HG02798 (cell line): Measurements from ENCODE around the gene REEP3.
A peak's percentile ranks its signal among the peaks of the same experiment; 100 is the strongest.

Experiments
- ATAC-seq: cut with Tn5 transposase; IDR thresholded peaks from one replicate; pipeline ENCODE4 v1.9.1; 2021; ENCODE audit warnings: mild to moderate bottlenecking; ENCODE audit not compliant: unreplicated experiment, poor library complexity

The REEP3 gene

DNA sequence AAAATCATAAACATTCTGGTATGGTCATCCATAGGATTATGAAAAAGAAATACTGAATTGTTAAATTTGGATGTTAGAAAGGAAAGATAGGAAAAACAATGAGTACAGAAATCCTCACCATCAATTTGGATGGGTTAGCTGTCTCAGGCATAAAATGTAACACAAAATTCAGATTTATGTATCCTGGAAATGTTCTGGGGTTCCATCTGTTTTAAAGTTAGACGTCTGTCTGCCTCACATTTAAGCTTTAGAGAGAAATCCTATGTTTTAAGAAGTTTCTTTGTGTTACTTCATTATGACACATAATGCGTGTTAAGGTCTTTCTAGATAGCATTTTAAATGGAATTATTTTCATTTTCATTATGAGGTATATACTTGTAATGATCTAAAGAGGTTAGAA is 103.5 kb downstream of the REEP3 start:
- ATAC-seq = no peak

GRCh38 chr10:63627396-63627795 is 106.2 kb downstream of the REEP3 start:
- ATAC-seq = no peak

DNA sequence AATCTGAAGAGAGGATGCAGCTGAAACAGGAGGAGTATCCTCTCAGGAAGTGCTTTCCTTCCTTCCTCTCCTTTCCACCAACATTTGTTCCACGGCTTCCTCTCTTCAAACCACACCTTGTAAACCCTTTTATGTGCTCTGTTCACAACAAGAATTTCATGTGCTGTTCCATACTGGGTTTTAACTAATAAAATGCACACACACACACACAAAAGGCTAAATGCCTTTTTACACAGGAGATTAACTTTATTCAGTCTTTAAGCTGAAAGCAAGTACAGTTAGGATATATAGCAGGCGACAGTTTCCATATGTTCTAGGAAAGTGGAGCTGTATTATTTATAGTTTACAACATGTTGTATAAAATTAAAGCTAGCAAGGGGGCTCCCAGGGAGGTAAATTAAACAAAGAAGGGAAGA is 106.7 kb downstream of the REEP3 start:
- no peak for ATAC-seq

GRCh38 chr10:63628526-63629362 is 107.5 kb downstream of the REEP3 start:
- peak; percentile 27 for ATAC-seq

DNA sequence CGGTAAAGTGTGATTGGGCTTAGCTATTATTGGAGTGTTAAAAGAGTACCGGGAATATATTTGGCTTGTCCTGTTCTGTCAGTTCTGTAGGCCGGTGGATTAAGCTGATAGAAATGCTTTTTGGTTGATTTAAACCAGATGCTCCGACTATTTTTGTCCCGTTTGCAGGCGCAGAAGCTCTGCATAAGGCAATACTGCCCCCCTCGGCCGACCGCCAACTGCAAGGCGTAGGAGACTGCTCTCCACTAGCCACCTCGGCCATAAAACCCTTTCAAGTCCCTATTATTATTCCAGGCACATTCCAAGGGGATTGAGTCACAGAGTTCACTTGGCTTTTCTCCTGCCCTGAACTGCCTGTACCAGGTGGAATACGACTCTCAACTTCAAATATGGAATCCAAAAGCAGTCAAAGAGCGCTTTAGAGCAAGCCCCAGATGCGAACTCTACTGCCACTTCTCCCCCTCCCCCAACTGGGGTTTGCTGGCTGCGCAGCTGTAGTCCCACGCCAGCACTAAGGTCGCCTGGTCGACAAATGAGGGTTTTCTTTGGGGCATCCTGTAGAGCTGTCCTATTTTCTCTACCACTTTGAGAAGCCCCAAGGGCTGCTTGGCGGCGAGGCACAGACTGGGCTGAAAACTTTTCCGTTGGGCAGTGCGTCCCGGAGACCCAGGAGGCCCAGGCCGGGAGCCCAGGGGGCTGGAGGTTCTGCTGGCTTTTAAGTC is 108.3 kb downstream of the REEP3 start:
- ATAC-seq = peak; percentile 55

- peak; percentile 75 for ATAC-seq
These were observed 109.1 kb downstream of the REEP3 start for GRCh38 chr10:63630085-63630930.

DNA sequence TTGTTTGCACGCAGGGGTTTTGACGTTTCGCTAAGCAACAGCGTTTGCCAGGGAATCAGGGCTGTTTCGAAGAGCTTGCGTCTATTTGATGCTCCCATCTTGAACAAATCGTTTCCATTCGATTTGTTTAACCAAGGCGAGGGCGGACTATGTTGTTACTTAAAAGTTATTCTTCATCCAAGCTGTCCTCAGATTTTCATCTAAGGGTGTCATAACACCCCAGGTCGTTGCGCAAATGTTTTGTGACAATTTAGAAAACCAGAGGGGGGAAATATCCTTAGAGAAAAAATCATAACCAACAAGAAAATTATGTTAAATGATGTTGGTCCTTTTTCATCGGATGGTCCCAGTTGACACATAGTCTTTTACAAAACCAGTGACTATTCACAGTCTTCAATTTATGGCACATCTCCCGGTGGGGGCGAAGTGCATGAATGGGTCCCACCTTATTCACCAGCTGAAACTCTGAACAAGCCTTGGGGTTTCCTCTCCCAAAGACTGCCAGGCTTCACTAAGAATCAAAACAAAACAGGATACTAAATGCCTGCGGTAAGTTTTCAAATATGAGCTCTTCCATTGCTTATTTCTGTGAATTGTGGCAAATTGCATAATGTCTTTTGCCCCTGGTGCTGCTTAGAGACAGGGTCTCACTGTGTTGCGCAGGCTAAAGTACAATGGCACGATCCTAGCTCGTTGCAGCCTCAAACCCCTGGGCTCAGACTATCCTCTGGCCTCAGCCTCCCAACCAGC is 109.9 kb downstream of the REEP3 start:
- no peak for ATAC-seq

- no peak for ATAC-seq
These were observed 110.8 kb downstream of the REEP3 start for GRCh38 chr10:63631991-63632390.

GRCh38 chr10:63633677-63634487 is 112.7 kb downstream of the REEP3 start:
- ATAC-seq = no peak

DNA sequence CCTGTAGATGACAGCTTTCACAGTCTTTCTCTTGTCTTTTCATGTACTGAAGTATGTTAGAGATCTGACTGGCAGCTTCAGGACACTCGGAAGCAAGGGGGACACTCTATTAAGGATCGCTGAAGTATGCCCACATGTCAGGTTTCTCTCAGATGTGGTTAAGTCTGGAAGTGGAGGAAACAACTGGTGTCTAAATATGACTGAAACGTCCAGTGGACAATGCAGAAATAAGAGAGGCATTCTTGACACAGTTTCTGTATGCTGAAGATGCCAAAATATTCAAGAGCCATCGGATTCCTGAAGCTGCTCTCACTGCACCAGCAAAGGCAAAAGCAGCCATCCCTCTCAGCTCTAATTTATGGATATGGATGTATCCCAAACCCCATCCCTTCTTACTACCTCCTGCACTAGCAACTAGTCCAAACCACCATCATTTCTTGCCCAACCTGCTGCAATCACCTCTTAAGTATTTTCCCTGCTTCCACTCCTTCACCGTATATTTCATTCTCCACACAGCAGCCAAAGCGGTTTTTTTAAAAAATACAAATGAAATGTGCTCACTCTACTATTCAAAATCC is 113.4 kb downstream of the REEP3 start:
- ATAC-seq = no peak

DNA sequence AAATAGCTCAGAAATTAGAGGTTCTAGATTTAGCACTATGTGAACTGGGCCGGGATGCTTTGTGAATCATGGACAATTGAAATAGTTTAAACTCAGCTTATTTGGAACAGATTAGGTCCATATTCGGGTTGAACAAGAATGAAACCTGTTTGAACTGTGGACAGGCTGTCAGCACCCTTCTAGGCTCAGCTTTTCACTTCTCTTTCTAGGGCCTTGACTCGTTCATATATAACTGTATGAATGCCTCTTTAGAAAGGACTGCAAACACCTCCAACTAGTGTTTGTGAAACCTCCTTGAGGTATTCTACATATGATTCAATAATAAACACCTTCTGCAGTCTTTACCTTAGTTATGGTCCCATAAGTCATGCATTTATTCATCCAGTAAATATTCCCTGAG is 115.6 kb downstream of the REEP3 start:
- ATAC-seq = no peak

- ATAC-seq = no peak
These were observed 116.7 kb downstream of the REEP3 start for GRCh38 chr10:63637901-63638327.

- no peak for ATAC-seq
These were observed 120.2 kb downstream of the REEP3 start for GRCh38 chr10:63641366-63641765.

- no peak for ATAC-seq
These were observed 120.6 kb downstream of the REEP3 start for GRCh38 chr10:63641799-63642198.

DNA sequence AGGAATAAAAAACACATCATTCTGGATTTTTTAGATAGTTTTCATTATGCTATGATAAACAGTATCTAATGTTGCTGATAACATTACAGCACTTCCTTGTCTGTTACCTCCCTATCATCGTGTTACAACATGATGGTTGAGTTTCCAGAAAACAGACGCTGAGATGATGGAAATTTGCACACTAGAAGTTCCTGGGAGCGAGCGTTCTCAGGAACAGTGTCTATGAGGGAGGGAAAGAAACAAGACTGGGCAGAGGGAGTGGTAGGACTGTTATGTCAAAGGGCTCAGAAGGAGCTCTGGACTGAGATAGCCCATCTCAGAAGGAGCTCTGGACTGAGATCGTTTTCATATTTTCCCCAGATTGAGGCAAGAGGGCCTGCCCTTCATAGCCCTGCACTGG is 121.6 kb downstream of the REEP3 start:
- ATAC-seq = no peak

GRCh38 chr10:63644418-63645142 is 123.4 kb downstream of the REEP3 start:
- ATAC-seq = no peak

GRCh38 chr10:63645195-63645594 is 124.0 kb downstream of the REEP3 start:
- ATAC-seq = no peak

DNA sequence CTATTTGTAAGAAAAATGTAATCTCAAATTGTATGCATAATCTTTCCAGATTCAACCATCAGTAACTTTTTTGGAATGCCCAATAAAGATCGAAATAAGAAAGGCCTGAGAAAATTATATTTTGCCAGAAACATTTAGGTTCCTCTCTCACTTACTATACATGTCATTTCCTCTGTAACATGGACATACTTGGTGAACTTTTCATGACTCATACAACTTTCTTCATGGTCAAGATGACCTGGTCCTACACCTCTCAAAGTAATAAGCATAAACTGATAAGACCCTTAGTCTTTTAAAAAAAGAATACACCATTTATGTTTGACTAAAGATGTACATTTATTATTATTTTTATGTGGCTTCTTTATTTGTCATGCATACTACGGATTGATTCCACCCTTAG is 125.3 kb downstream of the REEP3 start:
- no peak for ATAC-seq
